Breast epithelium (tissue), 4 donors: ENCODE measurements around the gene ZNF579. TPM values are rescaled to one million over a fixed set of nuclear protein-coding genes. Genes with fewer than 3 reads are reported as not detected.

ENCODE experiments used
- DNase-seq, 2 donors: peaks; one replicate each; pipeline ENCODE4 v3.0.0-alpha.2; 2019; ENCODE audit warnings: low spot score in 2 of 2
- H3K27ac ChIP-seq, 2 donors: fragments of 200-600 bp; sonication (generic) in 1 of 2; one replicate each; pipeline ENCODE4 v1.5.1; 2016 to 2019; ENCODE audit warnings: mild to moderate bottlenecking in 1 of 2
- H3K27me3 ChIP-seq, 2 donors: fragments of 200-600 bp; sonication (generic) in 1 of 2; one replicate each; pipeline versions ENCODE4 v1.5.1 to v1.6.0; 2017 to 2019; ENCODE audit warnings: control low read depth in 1 of 2, mild to moderate bottlenecking in 1 of 2
- H3K36me3 ChIP-seq: fragments of 200-600 bp; one replicate; pipeline ENCODE4 v1.5.1; 2019
- H3K4me1 ChIP-seq, 2 donors: fragments of 200-600 bp; sonication (generic); one replicate each; pipeline ENCODE4 v1.5.1; 2016 to 2019; ENCODE audit warnings: control low read depth in 1 of 2
- H3K4me3 ChIP-seq, 3 donors: fragments of 200-600 bp; sonication (generic); 1 replicate in 2 of 3; 2 replicates in 1 of 3; pipeline ENCODE4 v1.5.1; 2016 to 2019; ENCODE audit warnings: mild to moderate bottlenecking in 3 of 3, moderate library complexity in 2 of 3
- H3K9me3 ChIP-seq, 2 donors: fragments of 200-600 bp; sonication (generic) in 1 of 2; one replicate each; pipeline ENCODE4 v1.5.1; 2016 to 2019; ENCODE audit warnings: control low read depth in 1 of 2
- POLR2A ChIP-seq: fragments of 450-650 bp; IDR thresholded peaks from one replicate; pipeline ENCODE4 v1.6.1; 2016; ENCODE audit warnings: antibody characterized with exemption, mild to moderate bottlenecking, moderate library complexity
- POLR2AphosphoS5 ChIP-seq, 3 donors: sonication (generic); formaldehyde crosslinking; IDR thresholded peaks; one replicate each; pipeline ENCODE4 v1.6.1; 2017; ENCODE audit warnings: antibody characterized with exemption in 3 of 3
- intact Hi-C: fragments of 100-400 bp; cut with DNase I; formaldehyde crosslinking; loops from one replicate; pipeline ENCODE4 v1.15.1; 2023; ENCODE audit warnings: low total_unique reads
- total RNA-seq, 3 donors: library from RNA; depleted of rRNA; stranded (reverse); fragments of >200 nt; gene quantifications; one replicate each; pipeline ENCODE4 v1.1.0, GENCODE V29; 2016
- TF ChIP-seq, protein P1 (sequence below), 3 donors: fragments of 450-650 bp; IDR thresholded peaks; one replicate each; pipeline ENCODE4 v1.5.1; 2016 to 2017; ENCODE audit warnings: antibody characterized with exemption in 3 of 3, mild to moderate bottlenecking in 3 of 3, moderate library complexity in 3 of 3

Gene ZNF579
- total RNA-seq, 3 donors from 2014 or later: 1.6 to 2.3 (median 1.6) TPM

DNA sequence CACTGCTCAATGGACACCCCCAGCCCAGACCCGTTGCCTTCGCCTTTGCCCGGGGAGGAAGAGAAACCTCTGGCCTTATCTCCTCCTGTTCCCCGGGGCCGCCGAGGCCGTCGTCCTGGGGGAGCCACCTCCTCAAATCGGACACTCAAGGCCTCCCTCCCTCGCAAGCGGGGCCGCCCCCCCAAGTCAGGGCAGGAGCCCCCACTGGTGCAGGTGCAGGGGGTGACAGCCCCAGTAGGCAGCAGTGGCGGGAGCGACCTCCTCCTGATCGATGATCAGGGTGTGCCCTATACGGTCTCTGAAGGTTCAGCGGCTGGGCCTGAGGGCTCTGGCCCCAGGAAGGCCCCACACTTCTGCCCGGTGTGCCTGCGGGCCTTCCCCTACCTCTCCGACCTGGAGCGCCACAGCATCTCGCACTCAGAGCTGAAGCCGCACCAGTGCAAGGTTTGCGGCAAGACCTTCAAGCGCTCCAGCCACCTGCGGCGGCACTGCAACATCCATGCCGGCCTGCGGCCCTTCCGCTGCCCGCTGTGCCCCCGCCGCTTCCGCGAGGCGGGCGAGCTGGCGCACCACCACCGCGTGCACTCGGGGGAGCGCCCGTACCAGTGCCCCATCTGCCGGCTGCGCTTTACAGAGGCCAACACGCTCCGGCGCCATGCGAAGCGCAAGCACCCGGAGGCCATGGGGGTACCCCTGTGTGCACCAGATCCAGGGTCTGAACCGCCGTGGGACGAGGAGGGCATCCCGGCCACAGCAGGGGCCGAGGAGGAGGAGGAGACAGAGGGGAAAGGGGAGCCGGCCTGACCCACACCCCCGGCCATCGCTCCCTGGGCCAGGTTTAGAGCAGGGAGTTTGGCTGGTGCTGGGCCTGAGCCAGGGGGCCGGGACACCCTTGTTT, 21.7 kb upstream of the ZNF579 start:
- DNase-seq: no peak
- intact Hi-C loops: no loop called here

DNA sequence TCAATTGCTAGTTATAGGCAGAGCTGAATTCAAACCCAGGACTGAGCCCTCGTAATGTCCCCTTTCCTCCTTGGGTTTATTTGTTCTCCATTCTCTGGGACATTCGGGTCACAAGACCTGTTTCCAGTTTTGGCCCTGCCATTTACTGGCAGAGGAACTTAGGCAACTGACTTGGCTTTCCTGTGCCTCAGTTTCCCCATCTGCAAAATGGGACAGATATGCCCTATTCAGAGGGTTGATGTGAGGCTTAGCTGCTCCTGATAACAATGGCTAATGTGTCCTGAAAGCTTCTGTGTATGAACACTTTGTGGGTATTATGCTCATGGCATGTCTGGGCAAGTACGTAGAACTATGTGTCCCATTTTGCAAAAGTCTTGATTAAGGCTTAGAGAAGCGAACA, 20.4 kb upstream of the ZNF579 start:
- no peaks in the 10 kb centered on the region for H3K27me3 ChIP-seq
- H3K36me3 ChIP-seq: no peaks in the 10 kb centered on the region
- H3K9me3 ChIP-seq: no peaks in the 10 kb centered on the region
- intact Hi-C loops: no loop called here
- TF ChIP-seq POLR2A: no peak
- peak in 1 of 3 donors; percentile 34 for TF ChIP-seq POLR2AphosphoS5 (IDR thresholded peaks at IDR 0.05)
- H3K4me1 ChIP-seq: no peaks in the 10 kb centered on the region
- H3K4me3 ChIP-seq: peak overlapping the region; percentile 76 to 98 (median 81)
- DNase-seq: no peak
- peak overlapping the region; percentile 98 to 100 for H3K27ac ChIP-seq

More for the DNA sequence above, 21.7 kb upstream of the ZNF579 start:
- TF ChIP-seq, protein P1, sequence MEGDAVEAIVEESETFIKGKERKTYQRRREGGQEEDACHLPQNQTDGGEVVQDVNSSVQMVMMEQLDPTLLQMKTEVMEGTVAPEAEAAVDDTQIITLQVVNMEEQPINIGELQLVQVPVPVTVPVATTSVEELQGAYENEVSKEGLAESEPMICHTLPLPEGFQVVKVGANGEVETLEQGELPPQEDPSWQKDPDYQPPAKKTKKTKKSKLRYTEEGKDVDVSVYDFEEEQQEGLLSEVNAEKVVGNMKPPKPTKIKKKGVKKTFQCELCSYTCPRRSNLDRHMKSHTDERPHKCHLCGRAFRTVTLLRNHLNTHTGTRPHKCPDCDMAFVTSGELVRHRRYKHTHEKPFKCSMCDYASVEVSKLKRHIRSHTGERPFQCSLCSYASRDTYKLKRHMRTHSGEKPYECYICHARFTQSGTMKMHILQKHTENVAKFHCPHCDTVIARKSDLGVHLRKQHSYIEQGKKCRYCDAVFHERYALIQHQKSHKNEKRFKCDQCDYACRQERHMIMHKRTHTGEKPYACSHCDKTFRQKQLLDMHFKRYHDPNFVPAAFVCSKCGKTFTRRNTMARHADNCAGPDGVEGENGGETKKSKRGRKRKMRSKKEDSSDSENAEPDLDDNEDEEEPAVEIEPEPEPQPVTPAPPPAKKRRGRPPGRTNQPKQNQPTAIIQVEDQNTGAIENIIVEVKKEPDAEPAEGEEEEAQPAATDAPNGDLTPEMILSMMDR (IDR thresholded peaks at IDR 0.05): no peak
- no peak for TF ChIP-seq POLR2AphosphoS5 (IDR thresholded peaks at IDR 0.05)
- TF ChIP-seq POLR2A: no peak
- Histone ChIP-seq H3K4me3 (no peak overlapping the region), H3K27me3 (no peaks in the 10 kb centered on the region), H3K4me1 (peaks cover 0 to 6% of the 10 kb centered on the region in 2 donors), H3K36me3 (no peaks in the 10 kb centered on the region), H3K9me3 (no peaks in the 10 kb centered on the region), H3K27ac (peak overlapping the region; percentile 98 to 100)

DNA sequence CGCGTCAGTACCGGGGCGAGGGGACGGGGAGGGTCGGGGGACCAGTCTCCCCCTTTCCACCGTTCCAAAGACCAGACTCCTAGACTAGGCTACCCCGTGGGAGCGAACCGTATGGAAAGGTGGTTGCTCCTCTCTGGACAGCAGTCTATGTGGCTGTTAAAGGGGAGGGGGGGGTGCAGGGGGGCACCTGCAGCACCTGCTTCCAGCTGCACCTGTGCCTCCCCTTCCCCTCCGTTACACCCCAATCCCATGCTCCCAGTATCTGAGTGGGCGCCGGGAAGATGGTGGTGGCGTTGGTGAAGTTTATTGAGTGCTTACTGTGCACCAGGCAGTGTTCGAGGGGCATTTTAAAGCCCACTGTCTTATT, 20.0 kb upstream of the ZNF579 start:
- H3K4me3 ChIP-seq: peak overlapping the region; percentile 76 to 98 (median 81)
- H3K4me1 ChIP-seq: no peaks in the 10 kb centered on the region
- no peaks in the 10 kb centered on the region for H3K9me3 ChIP-seq
- no peak for DNase-seq
- intact Hi-C loops: no loop called here
- no peaks in the 10 kb centered on the region for H3K27me3 ChIP-seq
- no peaks in the 10 kb centered on the region for H3K36me3 ChIP-seq
- H3K27ac ChIP-seq: peak overlapping the region; percentile 98 to 100
- TF ChIP-seq POLR2A (no peak), POLR2AphosphoS5 (IDR thresholded peaks at IDR 0.05) (no peak)
- TF ChIP-seq, protein P1 (IDR thresholded peaks at IDR 0.05): no peak

DNA sequence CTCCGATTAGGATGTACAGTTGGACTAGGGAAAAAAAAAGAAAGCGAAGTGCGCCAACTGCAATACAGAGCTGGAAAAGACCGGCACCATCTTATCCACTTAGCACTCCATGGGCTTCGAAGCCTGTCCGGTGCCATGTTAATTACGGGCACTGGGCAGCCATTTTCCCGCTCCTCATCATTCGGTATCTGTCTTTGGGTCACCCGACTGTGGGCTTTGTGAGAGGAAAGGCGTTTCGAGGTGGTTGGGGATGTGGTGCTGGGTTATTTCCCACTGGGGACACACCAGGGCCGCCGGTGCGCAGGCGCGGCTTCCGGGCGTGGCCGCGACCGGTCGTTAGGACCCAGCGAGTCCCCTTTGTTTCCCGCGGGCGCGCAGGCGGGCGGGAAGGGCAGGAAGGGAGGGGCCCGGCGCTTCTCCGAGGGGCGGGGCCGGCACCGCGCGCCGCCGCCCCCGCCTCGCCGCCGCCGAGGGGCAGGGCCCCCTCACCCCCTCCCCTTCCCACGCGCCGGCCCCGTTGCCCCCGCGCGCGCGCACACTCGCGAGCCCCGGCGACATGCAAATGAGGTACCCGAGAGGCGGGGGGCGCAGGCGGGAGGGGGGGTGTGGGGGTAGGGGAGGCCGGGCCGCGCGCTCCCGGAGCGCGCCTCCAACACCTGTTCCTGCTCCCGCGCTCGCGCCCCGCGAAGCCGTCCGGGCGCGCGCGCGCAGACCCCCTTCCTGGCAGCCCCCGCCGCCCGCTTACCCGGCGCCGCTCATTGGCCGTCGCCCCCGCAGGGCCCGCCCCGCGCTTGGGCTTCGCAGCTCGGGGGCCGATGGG, 19.4 kb upstream of the ZNF579 start, which contains the start of gene ZNF524:
TSS of gene ZNF524 (plus strand) at position 447 of the 820 bp plus-strand sequence. CDS start 1,825 bp downstream, outside the sequence.
- Histone ChIP-seq H3K36me3 (no peaks in the 10 kb centered on the region), H3K4me1 (no peaks in the 10 kb centered on the region), H3K4me3 (peak within 1 kb of the TSS; percentile 76 to 98 (median 81)), H3K27ac (peak within 1 kb of the TSS; percentile 98 to 100), H3K9me3 (no peaks in the 10 kb centered on the region), H3K27me3 (no peaks in the 10 kb centered on the region)
- intact Hi-C loops: loop anchor here (5.0 kb wide), 1 partner anchor 537 kb away; no protein-coding TSS in a partner anchor
- peak; percentile 77 to 89 for DNase-seq
- TF ChIP-seq POLR2AphosphoS5 (IDR thresholded peaks at IDR 0.05): peak; percentile 55 to 71 (median 57)
- TF ChIP-seq, protein P1 (IDR thresholded peaks at IDR 0.05): peak in 1 of 3 donors; percentile 29
- no peak for TF ChIP-seq POLR2A

DNA sequence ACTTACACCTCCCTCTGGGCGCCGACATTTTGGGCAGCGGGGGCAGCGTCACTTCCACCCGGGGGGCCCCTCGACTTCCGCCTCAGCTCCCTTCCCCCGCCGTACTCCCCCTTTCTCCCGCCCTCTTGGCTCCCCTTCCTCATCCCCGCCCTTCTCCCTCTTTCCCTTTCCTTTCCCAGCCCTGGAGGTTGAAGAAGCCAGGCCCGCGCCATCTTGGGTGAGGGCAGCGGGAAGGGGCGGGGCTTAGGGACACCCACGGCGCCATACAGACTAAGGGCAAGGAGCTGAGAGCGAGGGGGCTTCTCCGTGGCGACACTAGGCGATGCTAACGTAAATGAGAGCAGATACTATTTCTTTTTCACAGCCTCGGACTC, 18.8 kb upstream of the ZNF579 start, which contains the start of gene FIZ1:
TSS of gene FIZ1 (minus strand) at position 50 of the 374 bp plus-strand sequence. CDS start 1,652 bp downstream, outside the sequence.
- Histone ChIP-seq H3K4me3 (peak within 1 kb of the TSS; percentile 76 to 98 (median 81)), H3K4me1 (no peaks in the 10 kb centered on the region), H3K36me3 (no peaks in the 10 kb centered on the region), H3K9me3 (no peaks in the 10 kb centered on the region), H3K27me3 (no peaks in the 10 kb centered on the region), H3K27ac (peak within 1 kb of the TSS; percentile 98 to 100)
- DNase-seq: peak; percentile 99
- intact Hi-C loops: loop anchor here (5.0 kb wide), 1 partner anchor 538 kb away; no protein-coding TSS in a partner anchor
- TF ChIP-seq, protein P1 (IDR thresholded peaks at IDR 0.05): no peak
- peak; percentile 10 to 81 (median 74) for TF ChIP-seq POLR2AphosphoS5 (IDR thresholded peaks at IDR 0.05)
